Measurements from ENCODE around the gene SCG2.
"Not testable (repeated sequence)": the region's sequence is repeated elsewhere in the genome, so short reads cannot be mapped to it uniquely, and the experiment has no call there.

SCG2 gene

GRCh38 chr2:223612501-223612900 is 10.3 kb upstream of the SCG2 start:
- DNase-seq, result no peak

- no peak for DNase-seq
These were observed 8.9 kb upstream of the SCG2 start for GRCh38 chr2:223611061-223611460.

GRCh38 chr2:223607476-223607875 is 5.3 kb upstream of the SCG2 start:
- no peak for DNase-seq

- DNase-seq, result no peak
These were observed 4.8 kb upstream of the SCG2 start for GRCh38 chr2:223606946-223607345.

GRCh38 chr2:223604231-223604630 is 2.1 kb upstream of the SCG2 start:
- DNase-seq, result no peak

- no peak for DNase-seq
These were observed 811 bp upstream of the SCG2 start for GRCh38 chr2:223602972-223603371.

- DNase-seq, result no peak
These were observed 1.1 kb downstream of the SCG2 start for GRCh38 chr2:223601018-223601417.

- no peak for DNase-seq
These were observed 2.4 kb downstream of the SCG2 start for GRCh38 chr2:223599640-223600380.

- DNase-seq, result no peak
These were observed 3.0 kb downstream of the SCG2 start for GRCh38 chr2:223598994-223599639.

GRCh38 chr2:223597076-223597475 is 5.1 kb downstream of the SCG2 start:
- no peak for DNase-seq

- no peak for DNase-seq
These were observed 6.0 kb downstream of the SCG2 start for GRCh38 chr2:223596208-223596607.

GRCh38 chr2:223594831-223595230 is 7.3 kb downstream of the SCG2 start:
- DNase-seq, result no peak

GRCh38 chr2:223594259-223594658 is 7.9 kb downstream of the SCG2 start:
- no peak for DNase-seq

GRCh38 chr2:223592689-223593088 is 9.5 kb downstream of the SCG2 start:
- not testable (repeated sequence) for DNase-seq

GRCh38 chr2:223591596-223591995 is 10.6 kb downstream of the SCG2 start:
- no peak for DNase-seq

- DNase-seq, result no peak
These were observed 11.2 kb downstream of the SCG2 start for GRCh38 chr2:223590964-223591363.

GRCh38 chr2:223589901-223590300 is 12.3 kb downstream of the SCG2 start:
- no peak for DNase-seq

- DNase-seq, result no peak
These were observed 13.9 kb downstream of the SCG2 start for GRCh38 chr2:223588251-223588650.

- no peak for DNase-seq
These were observed 14.9 kb downstream of the SCG2 start for GRCh38 chr2:223587301-223587700.

GRCh38 chr2:223586261-223586660 is 15.9 kb downstream of the SCG2 start:
- DNase-seq, result no peak

GRCh38 chr2:223585666-223586065 is 16.5 kb downstream of the SCG2 start:
- no peak for DNase-seq

- DNase-seq, result no peak
These were observed 20.2 kb downstream of the SCG2 start for GRCh38 chr2:223582001-223582400.

GRCh38 chr2:223580951-223581350 is 21.2 kb downstream of the SCG2 start:
- DNase-seq, result no peak

- no peak for DNase-seq
These were observed 23.3 kb downstream of the SCG2 start for GRCh38 chr2:223578846-223579245.

GRCh38 chr2:223576873-223577272 is 25.3 kb downstream of the SCG2 start:
- no peak for DNase-seq
